K562 (cell line): ENCODE results near the gene ZNF488. TPM values are rescaled to one million over a fixed set of nuclear protein-coding genes. Genes with fewer than 3 reads are reported as not detected.

Experiments
- ATAC-seq: fragments of 200-7000 bp; cut with Tn5 transposase; 3 replicates; pipeline ENCODE4 v1.9.1; 2020; ENCODE audit warnings: moderate library complexity
- BruUV-seq: library from RNA; stranded (reverse); fragments of 400-500 nt; replicated peaks from 2 replicates; lab custom pipeline; 2021; lab: Mats Ljungman, UMichigan
- CTCF ChIA-PET: fragments of 300-600 bp; formaldehyde crosslinking; extraction: SDS; loops from one replicate; lab custom pipeline; 2021; ENCODE audit warnings: low intra/inter-chr PET ratio; lab: Yijun Ruan, JAX
- POLR2A ChIA-PET: fragments of 300-600, 350-650 bp; sonication (Branson Sonifier 250); formaldehyde crosslinking; extraction: SDS; loops from one replicate; lab custom pipeline; 2021; ENCODE audit warnings: antibody characterized with exemption, inconsistent platforms; lab: Yijun Ruan, JAX
- DNase-seq, 4 experiments: peaks; one replicate each; pipeline versions ENCODE4 v3.0.0 to v3.0.0-alpha.2; 2011 to 2018; ENCODE audit warnings: low spot score in 3 of 4, mixed read lengths in 3 of 4; ENCODE audit errors: extremely low read depth in 1 of 4
- FAIRE-seq: peaks from 2 replicates; lab custom pipeline; 2011; peaks lifted over from hg19 to GRCh38; lab: Jason Lieb, UNC
- H2AFZ ChIP-seq: 2 replicates; pipeline ENCODE4 v1.6.0; 2011; ENCODE audit warnings: low read depth, low read length, control low read depth, inconsistent platforms
- H3K27ac ChIP-seq: fragments of 200-600 bp; 3 replicates; pipeline ENCODE4 v1.8.0; 2011; ENCODE audit warnings: low read depth, mild to moderate bottlenecking, control low read depth, inconsistent platforms, low read length, moderate library complexity, mixed read lengths; ENCODE audit errors: extremely low read depth
- H3K27me3 ChIP-seq, 2 experiments: fragments of 300-600 bp in 1 of 2; 2 replicates in 1 of 2; 3 replicates in 1 of 2; pipeline versions ENCODE4 v1.6.0 to v1.8.0; 2011; ENCODE audit warnings: inconsistent platforms in 2 of 2, low read length in 2 of 2, mild to moderate bottlenecking in 1 of 2, mixed read lengths in 1 of 2, moderate library complexity in 1 of 2; ENCODE audit not compliant: control insufficient read depth in 2 of 2, insufficient read depth in 2 of 2
- H3K36me3 ChIP-seq: fragments of 300-600 bp; 3 replicates; pipeline ENCODE4 v1.8.0; 2011; ENCODE audit warnings: mild to moderate bottlenecking, low read length, inconsistent platforms; ENCODE audit not compliant: control insufficient read depth, insufficient read depth
- H3K4me1 ChIP-seq, 2 experiments: fragments of 200-600 bp in 1 of 2; replicated peaks in 1 of 2; 2 replicates in 1 of 2; 3 replicates in 1 of 2; pipeline versions ENCODE4 v1.5.1 to v1.8.0; 2011; ENCODE audit warnings: inconsistent platforms in 2 of 2, low read length in 2 of 2, mild to moderate bottlenecking in 1 of 2, mixed read lengths in 1 of 2, moderate library complexity in 1 of 2; ENCODE audit not compliant: control insufficient read depth in 2 of 2, insufficient read depth in 2 of 2
- H3K4me2 ChIP-seq: 2 replicates; pipeline ENCODE4 v1.6.1; 2011; ENCODE audit warnings: low read length, control low read depth, inconsistent platforms, mixed read lengths; ENCODE audit not compliant: insufficient read depth
- H3K4me3 ChIP-seq: fragments of 200-600 bp; sonication (generic), shearing (Covaris generic); 2 replicates; pipeline ENCODE4 v1.5.1; 2016; ENCODE audit warnings: control low read depth, inconsistent platforms
- H3K79me2 ChIP-seq: fragments of 200-600 bp; 3 replicates; pipeline ENCODE4 v1.8.0; 2011; ENCODE audit warnings: low read length, inconsistent platforms; ENCODE audit not compliant: control insufficient read depth, insufficient read depth
- H3K9ac ChIP-seq, 2 experiments: 2 replicates each; pipeline versions ENCODE4 v1.6.0 to v1.6.1; 2011; ENCODE audit warnings: low read depth in 2 of 2, low read length in 2 of 2, control low read depth in 1 of 2, inconsistent platforms in 1 of 2, mild to moderate bottlenecking in 1 of 2, mixed read lengths in 1 of 2; ENCODE audit not compliant: insufficient read depth in 1 of 2
- H3K9me1 ChIP-seq: one replicate; pipeline ENCODE4 v1.6.0; 2011; ENCODE audit warnings: inconsistent platforms, mild to moderate bottlenecking, low read length, moderate library complexity; ENCODE audit not compliant: control insufficient read depth, insufficient read depth
- H3K9me3 ChIP-seq: replicated peaks from 2 replicates; pipeline ENCODE4 v1.5.1; 2011; ENCODE audit warnings: low read depth, low read length, inconsistent platforms; ENCODE audit not compliant: control insufficient read depth, insufficient read depth
- H4K20me1 ChIP-seq: replicated peaks from 2 replicates; pipeline ENCODE4 v1.6.1; 2011; ENCODE audit warnings: low read length, inconsistent platforms, mixed read lengths; ENCODE audit not compliant: control insufficient read depth, insufficient read depth
- CHD1 ChIP-seq: fragments of 200-600 bp; sonication (generic); IDR thresholded peaks from one replicate; pipeline ENCODE4 v1.6.1; 2012; ENCODE audit warnings: mild to moderate bottlenecking, moderate library complexity, low read length, inconsistent platforms
- ESRRB ChIP-seq: fragments of 250-450 bp; sonication (Bioruptor Pico); IDR thresholded peaks from 2 replicates; pipeline ENCODE4 v1.5.0; 2020; ENCODE audit warnings: mild to moderate bottlenecking, moderate library complexity, borderline replicate concordance
- FOXA1 ChIP-seq: fragments of 450-650 bp; IDR thresholded peaks from 2 replicates; pipeline ENCODE4 v1.6.1; 2016; ENCODE audit warnings: mild to moderate bottlenecking, borderline replicate concordance
- NELFE ChIP-seq: IDR thresholded peaks from 2 replicates; pipeline ENCODE4 v1.6.1; 2011; ENCODE audit warnings: mild to moderate bottlenecking; ENCODE audit not compliant: insufficient read depth, insufficient read length
- POLR2AphosphoS2 ChIP-seq: IDR thresholded peaks from 2 replicates; pipeline ENCODE4 v1.6.1; 2012; ENCODE audit warnings: low read length, improper control_type of control experiment
- PRPF4 ChIP-seq: fragments of 200-400 bp; formaldehyde crosslinking; IDR thresholded peaks from one replicate; pipeline ENCODE4 v1.6.1; 2017; ENCODE audit warnings: low read length, low read depth, mild to moderate bottlenecking; ENCODE audit not compliant: insufficient read depth, poor library complexity, severe bottlenecking
- YBX1 ChIP-seq: fragments of 450-650 bp; IDR thresholded peaks from 2 replicates; pipeline ENCODE4 v1.7.1; 2016; ENCODE audit warnings: mild to moderate bottlenecking
- ZBTB1 ChIP-seq: sonication (generic); formaldehyde crosslinking; IDR thresholded peaks from 2 replicates; pipeline ENCODE4 v1.8.1; 2023; ENCODE audit warnings: missing genetic modification reagents, low read depth, mild to moderate bottlenecking, borderline replicate concordance
- WGBS: fragments of 100-300 bp; shearing (Covaris generic); methylation state at CpG from one replicate; pipeline ENCODE4 v1.1.6; 2016; ENCODE audit warnings: low coverage, mixed read lengths; ENCODE audit not compliant: insufficient coverage; ENCODE audit errors: missing lambda C conversion rate; 5-methylcytosine and 5-hydroxymethylcytosine counted together
- in situ Hi-C: fragments of 300-500 bp; cut with MboI; formaldehyde crosslinking; loops from 4 replicates; pipeline ENCODE4 v1.15.0; 2018; ENCODE audit warnings: inconsistent platforms, mixed read lengths
- intact Hi-C: fragments of 100-400 bp; cut with micrococcal nuclease; formaldehyde crosslinking; loops from 2 replicates; pipeline ENCODE4 v1.14.2; 2022
- polyA plus RNA-seq, 8 experiments: library from polyadenylated mRNA; depleted of rRNA in 4 of 8; stranded (reverse) in 5 of 8; unstranded in 3 of 8; fragments of >200 nt; fragmentation: Nextera tagmentation in 2 of 8; fragmentation: Illumina TruSeq in 1 of 8; extraction: Ambion mirVana in 2 of 8; extraction: Trizol in 1 of 8; gene quantifications; 2 replicates each; pipeline versions ENCODE4 v1.2.1 to v1.2.3, GENCODE V29; 2011 to 2014; ENCODE audit warnings: inconsistent platforms in 1 of 8, missing spikeins in 1 of 8
- total RNA-seq, 7 experiments: library from RNA; depleted of rRNA in 6 of 7; stranded (reverse); fragments of >200 nt in 6 of 7; fragmentation: Illumina TruSeq in 2 of 7; extraction: Trizol in 2 of 7; gene quantifications; 2 replicates each; pipeline versions ENCODE4 v1.2.1 to v1.2.3, GENCODE V29; 2011 to 2021; ENCODE audit warnings: low replicate concordance in 1 of 7
- TF ChIP-seq, protein P1 (sequence below): sonication (generic); formaldehyde crosslinking; IDR thresholded peaks from 2 replicates; pipeline ENCODE4 v1.8.1; 2023; ENCODE audit warnings: mild to moderate bottlenecking, missing genetic modification reagents

The ZNF488 gene
- total and polyA plus RNA-seq, 9 of the 15 experiments (the other 6 are each of a cell fraction or from before 2014, with no cell fraction given), result 0.03 to 0.09 (median 0.05) TPM; not detected in 3

DNA sequence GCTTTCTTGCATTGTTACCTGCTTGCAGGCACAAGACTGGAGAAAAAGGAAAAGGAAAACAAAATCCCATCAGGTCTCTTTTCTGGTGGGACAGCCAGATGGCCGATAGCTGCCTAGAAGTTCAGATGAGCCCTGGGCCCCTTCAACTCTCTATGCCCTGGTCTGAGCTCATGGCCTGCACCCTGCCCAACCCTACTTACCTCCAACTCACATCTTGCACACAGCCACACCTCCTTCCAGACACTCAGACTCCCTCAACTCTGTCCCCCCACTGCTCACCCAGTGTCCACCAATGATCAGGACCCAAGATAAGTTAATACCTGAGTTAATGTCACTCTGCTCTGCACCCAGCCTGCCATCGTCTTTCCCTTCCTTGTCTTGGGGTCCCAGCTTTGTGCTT is 25.0 kb downstream of the ZNF488 start (continued):
- TF ChIP-seq PRPF4, result no peak
- TF ChIP-seq, protein P1, sequence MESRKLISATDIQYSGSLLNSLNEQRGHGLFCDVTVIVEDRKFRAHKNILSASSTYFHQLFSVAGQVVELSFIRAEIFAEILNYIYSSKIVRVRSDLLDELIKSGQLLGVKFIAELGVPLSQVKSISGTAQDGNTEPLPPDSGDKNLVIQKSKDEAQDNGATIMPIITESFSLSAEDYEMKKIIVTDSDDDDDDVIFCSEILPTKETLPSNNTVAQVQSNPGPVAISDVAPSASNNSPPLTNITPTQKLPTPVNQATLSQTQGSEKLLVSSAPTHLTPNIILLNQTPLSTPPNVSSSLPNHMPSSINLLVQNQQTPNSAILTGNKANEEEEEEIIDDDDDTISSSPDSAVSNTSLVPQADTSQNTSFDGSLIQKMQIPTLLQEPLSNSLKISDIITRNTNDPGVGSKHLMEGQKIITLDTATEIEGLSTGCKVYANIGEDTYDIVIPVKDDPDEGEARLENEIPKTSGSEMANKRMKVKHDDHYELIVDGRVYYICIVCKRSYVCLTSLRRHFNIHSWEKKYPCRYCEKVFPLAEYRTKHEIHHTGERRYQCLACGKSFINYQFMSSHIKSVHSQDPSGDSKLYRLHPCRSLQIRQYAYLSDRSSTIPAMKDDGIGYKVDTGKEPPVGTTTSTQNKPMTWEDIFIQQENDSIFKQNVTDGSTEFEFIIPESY (CRISPR knock-in tag), result no peak

DNA sequence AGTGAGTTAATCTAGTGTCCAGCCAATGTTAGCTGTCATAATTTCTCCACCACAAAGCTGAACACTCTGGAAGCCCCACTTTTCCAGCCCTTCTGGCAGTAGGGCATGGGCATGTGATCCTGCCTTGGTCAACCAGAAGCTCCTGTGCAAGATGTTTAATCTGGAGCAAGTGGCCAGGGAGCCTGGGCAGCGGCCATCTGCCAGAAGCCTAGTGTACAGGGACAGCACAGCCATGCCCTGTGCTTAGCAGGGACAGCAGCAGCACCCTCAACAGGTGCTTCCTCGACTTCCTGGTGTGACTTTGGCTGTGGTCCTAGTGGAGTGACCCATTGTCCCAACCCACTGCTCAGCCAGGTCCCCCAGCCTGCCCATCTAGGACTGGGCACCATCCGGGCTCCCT is 25.6 kb downstream of the ZNF488 start:
- FAIRE-seq, result no peak
- H3K9me1 ChIP-seq, result no peaks in the 10 kb centered on the region

More for the DNA sequence above, 25.6 kb downstream of the ZNF488 start:
- Histone ChIP-seq H3K36me3 (no peaks in the 10 kb centered on the region), H3K4me2 (no peak overlapping the region), H3K27me3 (peaks cover 10 to 36% of the 10 kb centered on the region in 2 experiments), H3K9me3 (no peaks in the 10 kb centered on the region), H3K4me1 (peaks cover 0 to 3% of the 10 kb centered on the region in 2 experiments; a peak in 1 of 5 replicates), H4K20me1 (peaks cover 9% of the 10 kb centered on the region; the same call in 1 of the 2 replicates), H3K4me3 (no peak overlapping the region), H2AFZ (no peak overlapping the region), H3K27ac (no peak overlapping the region), H3K79me2 (no peaks in the 10 kb centered on the region), H3K9ac (peak overlapping the region in 1 of 2 experiments; percentile 63; a peak in 2 of 4 replicates)
- TF ChIP-seq NELFE (no peak), FOXA1 (no peak), ESRRB (CRISPR knock-in tag) (no peak), YBX1 (no peak), ZBTB1 (CRISPR knock-in tag) (no peak), POLR2AphosphoS2 (no peak), CHD1 (no peak)
- ChIA-PET CTCF (no interaction called here), POLR2A (interaction anchor here (1.3 kb wide), 1 partner anchor 12 kb away, joined by 5 read pairs; no protein-coding TSS in a partner anchor)
- intact Hi-C loops, result no loop called here
- DNase-seq, result no peak
- ATAC-seq, result no peak
- 0% methylated on average over 3 of the region's 3 CpGs for WGBS
- in situ Hi-C loops, result no loop called here
- BruUV-seq, result no TSS peak
